NT2/D1 (cell line): ENCODE data around the gene CDH18.

ENCODE experiments used
- DNase-seq: peaks from one replicate; pipeline ENCODE4 v3.0.0-alpha.2; 2011; ENCODE audit warnings: low read depth, low spot score
- H3K27me3 ChIP-seq: 2 replicates; pipeline ENCODE4 v1.6.0; 2011; ENCODE audit warnings: mild to moderate bottlenecking; ENCODE audit not compliant: insufficient read length, insufficient read depth
- H3K36me3 ChIP-seq: 2 replicates; pipeline ENCODE4 v1.6.1; 2011; ENCODE audit warnings: mild to moderate bottlenecking, low read length, mixed read lengths; ENCODE audit not compliant: insufficient read depth, insufficient read length
- H3K4me1 ChIP-seq: 2 replicates; pipeline ENCODE4 v1.5.1; 2011; ENCODE audit not compliant: insufficient read depth, insufficient read length
- H3K4me3 ChIP-seq: 2 replicates; pipeline ENCODE4 v1.5.1; 2011; ENCODE audit warnings: low read depth; ENCODE audit not compliant: insufficient read length
- H3K9ac ChIP-seq: 2 replicates; pipeline ENCODE4 v1.6.0; 2011; ENCODE audit warnings: low read depth; ENCODE audit not compliant: insufficient read length
- H3K9me3 ChIP-seq: 2 replicates; pipeline ENCODE4 v1.5.1; 2011; ENCODE audit warnings: mild to moderate bottlenecking, low read length; ENCODE audit not compliant: insufficient read depth
- SUZ12 ChIP-seq: IDR thresholded peaks from 2 replicates; pipeline ENCODE4 v1.6.1; 2011; ENCODE audit not compliant: insufficient read length, insufficient read depth; ENCODE audit errors: extremely low read depth
- YY1 ChIP-seq: IDR thresholded peaks from 2 replicates; pipeline ENCODE4 v1.6.1; 2011; ENCODE audit not compliant: insufficient read length, insufficient read depth
- ZNF274 ChIP-seq: IDR thresholded peaks from 2 replicates; pipeline ENCODE4 v1.6.1; 2011; ENCODE audit warnings: mild to moderate bottlenecking, low read depth, low read length

Gene CDH18

DNA sequence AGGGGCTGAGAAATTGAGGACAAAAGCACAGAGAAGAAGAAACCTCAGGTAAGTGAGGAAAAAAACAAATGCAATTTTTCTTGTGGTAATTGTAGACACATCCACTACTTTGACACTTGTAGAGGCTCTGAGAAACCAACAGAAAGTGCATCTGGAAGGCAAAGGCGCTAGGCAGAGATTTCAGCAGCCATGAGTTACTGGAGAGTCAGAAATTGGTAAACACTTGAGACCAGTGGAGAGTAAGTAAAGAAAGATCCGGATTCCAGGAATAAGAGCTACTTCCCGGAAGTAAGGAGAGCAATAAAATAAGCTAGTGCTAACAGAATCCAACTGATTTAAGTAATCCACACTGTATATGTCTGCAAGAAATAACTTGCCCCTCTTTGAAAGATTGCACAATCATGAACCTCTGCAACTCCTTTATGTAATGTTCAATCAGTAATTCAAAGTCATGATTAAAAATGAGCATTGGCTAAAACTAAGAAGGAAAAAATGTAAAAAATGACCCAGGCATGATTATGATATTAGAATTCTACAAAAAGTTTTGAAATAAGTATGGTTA, 382.1 kb downstream of the CDH18 start:
- TF ChIP-seq SUZ12 (no peak), YY1 (no peak), ZNF274 (no peak)
- no peak for DNase-seq
- Histone ChIP-seq H3K27me3 (no peaks in the 10 kb centered on the region), H3K4me1 (no peaks in the 10 kb centered on the region), H3K36me3 (no peaks in the 10 kb centered on the region), H3K4me3 (no peak overlapping the region), H3K9me3 (peaks cover 6% of the 10 kb centered on the region; the same call in 1 of the 2 replicates), H3K9ac (no peak overlapping the region)

DNA sequence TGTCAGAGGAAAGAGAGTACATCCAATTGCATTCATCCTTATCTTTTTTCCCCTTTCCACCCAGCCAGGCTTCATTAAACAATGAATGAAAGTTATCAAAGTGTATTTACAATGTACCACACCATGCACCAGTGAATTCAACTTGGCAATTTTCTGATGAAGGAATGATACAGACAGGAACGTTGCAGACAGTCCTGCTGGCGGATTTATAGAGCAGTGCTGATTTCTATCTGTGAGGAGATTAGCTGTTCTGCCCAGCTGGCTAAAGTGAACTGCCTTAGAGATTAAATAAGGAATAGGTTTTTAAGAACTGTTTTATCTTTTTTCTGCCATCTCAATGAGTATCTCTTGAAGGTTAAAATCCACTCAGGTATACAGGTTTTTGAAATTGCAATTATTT, 403.9 kb downstream of the CDH18 start:
- H3K27me3 ChIP-seq = no peaks in the 10 kb centered on the region
- H3K4me1 ChIP-seq = no peaks in the 10 kb centered on the region
- no peak for DNase-seq
- H3K36me3 ChIP-seq = no peaks in the 10 kb centered on the region
- no peak overlapping the region for H3K4me3 ChIP-seq
- H3K9ac ChIP-seq = no peak overlapping the region
- TF ChIP-seq ZNF274 (no peak), YY1 (no peak), SUZ12 (no peak)
- H3K9me3 ChIP-seq = no peaks in the 10 kb centered on the region

DNA sequence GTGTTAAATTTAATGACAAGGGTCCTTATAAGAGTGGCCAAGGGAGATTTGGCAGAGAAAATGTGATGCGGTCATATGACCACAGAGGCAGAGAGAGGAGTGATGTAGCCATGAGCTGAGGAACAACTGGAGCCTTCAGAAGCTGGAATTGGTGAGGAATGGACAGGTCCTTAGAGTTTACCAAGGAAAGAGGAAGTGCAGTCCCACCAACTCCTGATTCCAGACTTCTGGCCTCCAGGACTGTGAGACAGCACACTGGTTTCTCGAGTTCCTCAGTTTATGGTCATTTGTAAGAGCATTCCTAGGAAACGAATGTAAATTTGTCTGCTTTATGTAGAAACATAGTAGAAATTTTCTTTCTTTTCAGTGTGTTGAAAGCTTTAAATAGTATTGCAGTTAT, 410.1 kb downstream of the CDH18 start:
- Histone ChIP-seq H3K27me3 (no peaks in the 10 kb centered on the region), H3K4me3 (no peak overlapping the region), H3K9ac (no peak overlapping the region), H3K36me3 (no peaks in the 10 kb centered on the region), H3K9me3 (no peaks in the 10 kb centered on the region), H3K4me1 (no peaks in the 10 kb centered on the region)
- no peak for TF ChIP-seq SUZ12
- TF ChIP-seq YY1 = no peak
- no peak for TF ChIP-seq ZNF274
- no peak for DNase-seq

- Histone ChIP-seq H3K4me3 (no peak overlapping the region), H3K9me3 (no peaks in the 10 kb centered on the region), H3K36me3 (no peaks in the 10 kb centered on the region), H3K4me1 (no peaks in the 10 kb centered on the region), H3K9ac (no peak overlapping the region), H3K27me3 (no peaks in the 10 kb centered on the region)
- no peak for DNase-seq
- TF ChIP-seq YY1 = no peak
- TF ChIP-seq ZNF274 = no peak
- no peak for TF ChIP-seq SUZ12
Measured at GRCh38 chr5:19568004-19568403, 420.0 kb downstream of the CDH18 start.

GRCh38 chr5:19565466-19565865, 422.5 kb downstream of the CDH18 start:
- Histone ChIP-seq H3K36me3 (no peaks in the 10 kb centered on the region), H3K9me3 (no peaks in the 10 kb centered on the region), H3K27me3 (no peaks in the 10 kb centered on the region), H3K4me3 (no peak overlapping the region), H3K9ac (no peak overlapping the region), H3K4me1 (no peaks in the 10 kb centered on the region)
- TF ChIP-seq ZNF274 (no peak), SUZ12 (no peak), YY1 (no peak)
- DNase-seq = no peak

DNA sequence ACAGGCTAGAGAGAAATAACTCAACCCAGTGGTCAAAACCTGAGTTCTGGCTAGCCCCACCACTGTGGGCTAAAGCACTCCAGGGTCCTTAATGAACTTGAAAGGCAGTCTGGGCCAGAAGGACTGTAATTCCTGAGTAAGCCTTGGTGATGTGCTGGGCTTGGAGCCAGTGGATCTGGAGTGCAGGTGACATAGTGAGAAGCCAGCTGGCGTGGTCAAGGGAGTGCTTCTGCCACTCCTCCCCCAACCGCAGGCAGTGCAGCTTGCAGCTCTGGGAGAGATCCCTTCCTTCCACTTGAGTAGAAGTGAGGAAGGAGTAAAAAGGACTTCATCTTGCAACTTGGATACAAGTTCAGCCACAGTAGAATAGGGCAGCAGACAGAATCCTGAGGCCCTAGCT, 424.0 kb downstream of the CDH18 start:
- Histone ChIP-seq H3K4me1 (no peaks in the 10 kb centered on the region), H3K9me3 (no peaks in the 10 kb centered on the region), H3K27me3 (no peaks in the 10 kb centered on the region), H3K4me3 (no peak overlapping the region), H3K36me3 (no peaks in the 10 kb centered on the region), H3K9ac (no peak overlapping the region)
- TF ChIP-seq ZNF274 (no peak), YY1 (no peak), SUZ12 (no peak)
- DNase-seq = no peak

GRCh38 chr5:19555876-19556275, 432.1 kb downstream of the CDH18 start:
- Histone ChIP-seq H3K27me3 (no peaks in the 10 kb centered on the region), H3K4me1 (no peaks in the 10 kb centered on the region), H3K9ac (no peak overlapping the region), H3K36me3 (no peaks in the 10 kb centered on the region), H3K4me3 (no peak overlapping the region), H3K9me3 (no peaks in the 10 kb centered on the region)
- TF ChIP-seq SUZ12 (no peak), ZNF274 (no peak), YY1 (no peak)
- DNase-seq = no peak

- no peaks in the 10 kb centered on the region for H3K9me3 ChIP-seq
- no peak overlapping the region for H3K4me3 ChIP-seq
- no peak overlapping the region for H3K9ac ChIP-seq
- DNase-seq = no peak
- no peak for TF ChIP-seq ZNF274
- TF ChIP-seq SUZ12 = no peak
- no peak for TF ChIP-seq YY1
- H3K27me3 ChIP-seq = no peaks in the 10 kb centered on the region
- H3K4me1 ChIP-seq = no peaks in the 10 kb centered on the region
- no peaks in the 10 kb centered on the region for H3K36me3 ChIP-seq
Measured at GRCh38 chr5:19555436-19555835, 432.6 kb downstream of the CDH18 start.
